Measurements from ENCODE around the gene WDR33.

The WDR33 gene

GRCh38 chr2:127656569-127657231 is 154.3 kb downstream of the WDR33 start:
- no peak for DNase-seq (ENCODE audit: low read depth, low spot score)

DNA sequence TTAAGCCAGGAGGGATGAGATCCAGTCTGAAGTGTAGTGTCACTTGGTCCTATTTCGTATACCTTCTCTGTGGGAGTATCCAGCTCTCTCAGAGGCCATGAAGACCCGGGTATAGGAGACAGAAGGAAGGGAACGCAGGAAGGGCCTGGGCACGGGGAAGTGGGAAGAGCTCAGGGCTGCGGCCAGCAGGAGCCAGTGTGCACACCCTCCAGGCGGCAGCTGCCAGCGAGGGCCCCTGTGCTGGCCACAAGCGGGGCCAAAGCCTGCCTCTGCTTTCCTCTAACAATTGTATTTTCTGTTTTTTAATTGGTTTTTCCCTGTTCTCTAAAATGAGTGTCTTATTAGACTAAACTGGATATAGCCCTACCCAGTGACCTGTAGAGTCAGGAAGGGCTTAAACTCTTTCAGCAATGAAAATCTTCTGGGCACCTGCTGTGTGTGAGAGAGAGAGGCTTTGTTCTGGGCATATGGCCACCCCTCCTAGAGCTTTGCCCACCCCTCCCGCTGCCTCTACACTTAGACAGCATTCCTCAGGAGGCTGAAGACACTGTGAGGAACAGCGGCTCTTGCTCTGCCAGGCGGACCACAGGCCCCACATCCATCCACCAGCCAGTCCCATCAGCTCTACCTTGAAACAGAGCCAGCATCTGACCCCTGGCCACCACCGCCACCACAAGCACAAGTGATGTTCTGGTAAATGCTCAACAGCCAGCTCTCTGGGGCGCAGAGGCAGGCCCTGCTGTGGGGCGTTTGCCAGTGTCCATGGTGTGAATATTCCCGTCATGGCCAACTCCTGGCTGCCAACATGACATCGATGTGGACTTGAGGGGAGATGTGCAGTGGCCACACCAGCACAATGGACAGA is 155.5 kb downstream of the WDR33 start:
- DNase-seq (ENCODE audit: low read depth, low spot score): no peak

GRCh38 chr2:127654838-127655175 is 156.2 kb downstream of the WDR33 start:
- no peak for DNase-seq (ENCODE audit: low read depth, low spot score)

DNA sequence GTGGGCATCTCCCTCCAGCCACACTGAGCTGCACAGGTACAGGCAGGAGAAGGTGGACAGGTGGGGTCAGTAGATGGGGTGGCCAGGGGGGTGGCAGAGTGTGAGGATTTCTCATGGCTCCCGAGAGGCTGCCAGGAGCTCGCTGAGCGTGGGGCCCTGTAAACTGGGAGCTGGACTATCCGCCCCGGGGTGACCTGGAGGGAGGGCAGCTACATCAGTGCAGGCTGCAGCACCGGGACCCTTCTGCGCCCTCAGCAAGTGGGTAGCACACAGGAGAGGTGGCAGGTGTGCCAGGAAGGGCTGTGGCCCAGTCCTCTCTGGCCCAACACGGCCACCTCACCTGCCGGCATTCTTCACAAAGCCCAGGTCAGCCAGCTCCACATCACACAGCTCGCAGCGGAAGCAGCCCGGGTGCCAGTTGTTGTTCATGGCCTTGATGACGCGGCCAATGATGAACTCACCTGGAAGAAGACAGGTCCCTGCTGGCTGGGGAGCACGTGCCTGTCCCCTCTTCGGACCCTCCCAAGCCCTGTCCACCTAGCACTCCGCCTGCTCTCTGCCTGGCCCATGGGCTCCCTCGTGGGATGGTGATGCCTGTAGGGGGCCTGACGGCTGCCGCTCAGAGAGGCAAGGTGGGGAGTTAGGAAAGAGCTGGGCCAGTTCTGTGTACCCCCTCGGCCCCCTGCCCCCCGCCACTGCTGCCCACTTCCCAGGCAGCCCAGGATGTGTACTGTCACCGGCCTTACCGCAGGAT is 156.7 kb downstream of the WDR33 start:
- DNase-seq (ENCODE audit: low read depth, low spot score): no peak

- no peak for DNase-seq (ENCODE audit: low read depth, low spot score)
These were observed 157.4 kb downstream of the WDR33 start for GRCh38 chr2:127653421-127654083.

DNA sequence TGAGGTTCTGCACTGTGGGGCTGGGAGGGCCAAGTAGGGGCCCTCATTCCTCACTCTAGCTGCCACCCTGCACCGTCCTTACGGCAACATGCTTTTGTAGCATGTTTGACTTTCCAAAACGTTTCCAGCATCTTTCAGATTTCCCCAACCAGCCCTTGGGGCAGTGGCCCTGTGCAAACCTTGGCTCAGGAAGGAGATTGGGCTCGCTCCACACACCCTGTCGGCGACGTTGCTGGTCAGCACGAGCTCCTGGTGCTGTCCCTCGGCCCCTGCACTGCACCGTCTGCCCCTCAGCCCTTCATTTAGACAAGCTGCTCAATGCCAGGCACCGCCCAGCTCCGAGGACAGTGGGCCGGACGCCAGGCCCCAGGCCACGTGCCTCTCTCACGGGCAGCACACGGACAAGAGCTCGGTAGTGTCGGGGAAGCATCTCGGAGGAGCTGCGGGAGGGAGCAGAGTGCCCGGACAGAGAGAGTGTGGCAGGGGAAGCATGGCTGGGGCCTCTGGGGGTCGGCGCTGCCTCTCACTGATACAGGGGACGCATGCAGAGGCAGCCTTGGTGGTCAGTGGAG is 158.1 kb downstream of the WDR33 start:
- DNase-seq (ENCODE audit: low read depth, low spot score): no peak

GRCh38 chr2:127651971-127652550 is 158.9 kb downstream of the WDR33 start:
- no peak for DNase-seq (ENCODE audit: low read depth, low spot score)

DNA sequence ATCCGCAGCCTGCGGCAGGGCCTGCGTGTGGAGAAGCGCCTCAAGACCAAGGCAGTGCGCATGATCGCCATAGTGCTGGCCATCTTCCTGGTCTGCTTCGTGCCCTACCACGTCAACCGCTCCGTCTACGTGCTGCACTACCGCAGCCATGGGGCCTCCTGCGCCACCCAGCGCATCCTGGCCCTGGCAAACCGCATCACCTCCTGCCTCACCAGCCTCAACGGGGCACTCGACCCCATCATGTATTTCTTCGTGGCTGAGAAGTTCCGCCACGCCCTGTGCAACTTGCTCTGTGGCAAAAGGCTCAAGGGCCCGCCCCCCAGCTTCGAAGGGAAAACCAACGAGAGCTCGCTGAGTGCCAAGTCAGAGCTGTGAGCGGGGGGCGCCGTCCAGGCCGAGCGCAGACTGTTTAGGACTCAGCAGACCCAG is 159.6 kb downstream of the WDR33 start:
- DNase-seq (ENCODE audit: low read depth, low spot score): no peak

All from activated CD4-positive, CD25-positive, alpha-beta regulatory T cell treated with anti-CD3 and anti-CD28 coated beads, Interleukin-2, amount 50 U/mL, for 16 hours (primary cell).